HepG2 (cell line): Measurements from ENCODE around the gene TCP11L1.

Experiments
- CEBPB ChIP-seq: IDR thresholded peaks from 2 replicates; pipeline ENCODE4 v1.6.1; 2011; ENCODE audit warnings: low read depth, low read length, improper control_type of control experiment, borderline replicate concordance
- CTCF ChIP-seq: sonication (generic); formaldehyde crosslinking; IDR thresholded peaks from 2 replicates; pipeline ENCODE4 v1.5.0; 2020; ENCODE audit warnings: mild to moderate bottlenecking, missing genetic modification reagents, moderate library complexity
- E2F5 ChIP-seq: sonication (generic); formaldehyde crosslinking; conservative IDR thresholded peaks from 2 replicates; pipeline ENCODE4 v1.4.0; 2020; ENCODE audit warnings: missing genetic modification reagents
- FOXA3 ChIP-seq: IDR thresholded peaks from 2 replicates; pipeline ENCODE4 v1.6.1; 2016; ENCODE audit warnings: missing genetic modification reagents, missing compliant biosample characterization
- FOXO4 ChIP-seq: sonication (generic); formaldehyde crosslinking; conservative IDR thresholded peaks from 2 replicates; pipeline ENCODE4 v1.8.1; 2023; ENCODE audit warnings: missing genetic modification reagents
- MAX ChIP-seq: IDR thresholded peaks from 2 replicates; pipeline ENCODE4 v1.6.1; 2012; ENCODE audit warnings: inconsistent platforms
- ZNF552 ChIP-seq: sonication (generic); formaldehyde crosslinking; IDR thresholded peaks from 2 replicates; pipeline ENCODE4 v1.9.0; 2022; ENCODE audit warnings: missing genetic modification reagents, mild to moderate bottlenecking, borderline replicate concordance
- ZNF556 ChIP-seq: sonication (generic); formaldehyde crosslinking; IDR thresholded peaks from 2 replicates; pipeline ENCODE4 v1.4.0; 2020; ENCODE audit warnings: mild to moderate bottlenecking, missing genetic modification reagents, borderline replicate concordance
- ZNF615 ChIP-seq: sonication (generic); formaldehyde crosslinking; IDR thresholded peaks from 2 replicates; pipeline ENCODE4 v1.5.0; 2020; ENCODE audit warnings: mild to moderate bottlenecking, missing genetic modification reagents, borderline replicate concordance
- ZSCAN21 ChIP-seq: sonication (generic); formaldehyde crosslinking; IDR thresholded peaks from 2 replicates; pipeline ENCODE4 v1.8.0; 2022; ENCODE audit warnings: mild to moderate bottlenecking, missing genetic modification reagents, moderate library complexity, borderline replicate concordance
- TF ChIP-seq, protein P1 (sequence below): sonication (generic); formaldehyde crosslinking; IDR thresholded peaks from 2 replicates; pipeline ENCODE4 v1.5.1; 2020; ENCODE audit warnings: mild to moderate bottlenecking, missing genetic modification reagents, moderate library complexity

GRCh38 chr11:33089776-33090175 lies 50.4 kb downstream of the TCP11L1 start:
- TF ChIP-seq FOXO4 (CRISPR knock-in tag) (no peak), FOXA3 (CRISPR knock-in tag) (no peak), E2F5 (CRISPR knock-in tag) (no peak), ZNF615 (CRISPR knock-in tag) (no peak), ZSCAN21 (CRISPR knock-in tag) (no peak), MAX (no peak), CTCF (no peak), ZNF556 (CRISPR knock-in tag) (no peak), ZNF552 (CRISPR knock-in tag) (no peak), CEBPB (no peak)
- TF ChIP-seq, protein P1, sequence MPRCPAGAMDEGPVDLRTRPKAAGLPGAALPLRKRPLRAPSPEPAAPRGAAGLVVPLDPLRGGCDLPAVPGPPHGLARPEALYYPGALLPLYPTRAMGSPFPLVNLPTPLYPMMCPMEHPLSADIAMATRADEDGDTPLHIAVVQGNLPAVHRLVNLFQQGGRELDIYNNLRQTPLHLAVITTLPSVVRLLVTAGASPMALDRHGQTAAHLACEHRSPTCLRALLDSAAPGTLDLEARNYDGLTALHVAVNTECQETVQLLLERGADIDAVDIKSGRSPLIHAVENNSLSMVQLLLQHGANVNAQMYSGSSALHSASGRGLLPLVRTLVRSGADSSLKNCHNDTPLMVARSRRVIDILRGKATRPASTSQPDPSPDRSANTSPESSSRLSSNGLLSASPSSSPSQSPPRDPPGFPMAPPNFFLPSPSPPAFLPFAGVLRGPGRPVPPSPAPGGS (CRISPR knock-in tag): no peak
